Measurements from ENCODE around the gene GGT6. TPM values are rescaled to one million over a fixed set of nuclear protein-coding genes. Genes with fewer than 3 reads are reported as not detected.

Gene GGT6
- total and polyA plus RNA-seq, 2 experiments from 2014 or later: not detected

- TF ChIP-seq, protein P1, sequence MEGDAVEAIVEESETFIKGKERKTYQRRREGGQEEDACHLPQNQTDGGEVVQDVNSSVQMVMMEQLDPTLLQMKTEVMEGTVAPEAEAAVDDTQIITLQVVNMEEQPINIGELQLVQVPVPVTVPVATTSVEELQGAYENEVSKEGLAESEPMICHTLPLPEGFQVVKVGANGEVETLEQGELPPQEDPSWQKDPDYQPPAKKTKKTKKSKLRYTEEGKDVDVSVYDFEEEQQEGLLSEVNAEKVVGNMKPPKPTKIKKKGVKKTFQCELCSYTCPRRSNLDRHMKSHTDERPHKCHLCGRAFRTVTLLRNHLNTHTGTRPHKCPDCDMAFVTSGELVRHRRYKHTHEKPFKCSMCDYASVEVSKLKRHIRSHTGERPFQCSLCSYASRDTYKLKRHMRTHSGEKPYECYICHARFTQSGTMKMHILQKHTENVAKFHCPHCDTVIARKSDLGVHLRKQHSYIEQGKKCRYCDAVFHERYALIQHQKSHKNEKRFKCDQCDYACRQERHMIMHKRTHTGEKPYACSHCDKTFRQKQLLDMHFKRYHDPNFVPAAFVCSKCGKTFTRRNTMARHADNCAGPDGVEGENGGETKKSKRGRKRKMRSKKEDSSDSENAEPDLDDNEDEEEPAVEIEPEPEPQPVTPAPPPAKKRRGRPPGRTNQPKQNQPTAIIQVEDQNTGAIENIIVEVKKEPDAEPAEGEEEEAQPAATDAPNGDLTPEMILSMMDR (IDR thresholded peaks at IDR 0.05; ENCODE audit: low read depth, low read length): no peak
- no peak for DNase-seq (ENCODE audit: low read depth in 1 of 2, low spot score in 1 of 2)
- Histone ChIP-seq H3K9me3 (ENCODE audit: low read depth) (no peaks in the 10 kb centered on the region), H3K27ac (no peak overlapping the region), H3K36me3 (peaks cover 8% of the 10 kb centered on the region), H3K4me1 (ENCODE audit: low read depth) (no peaks in the 10 kb centered on the region), H3K27me3 (no peaks in the 10 kb centered on the region), H3K4me3 (no peak overlapping the region)
Measured at GRCh38 chr17:4548721-4549531, 11.5 kb downstream of the GGT6 start.

DNA sequence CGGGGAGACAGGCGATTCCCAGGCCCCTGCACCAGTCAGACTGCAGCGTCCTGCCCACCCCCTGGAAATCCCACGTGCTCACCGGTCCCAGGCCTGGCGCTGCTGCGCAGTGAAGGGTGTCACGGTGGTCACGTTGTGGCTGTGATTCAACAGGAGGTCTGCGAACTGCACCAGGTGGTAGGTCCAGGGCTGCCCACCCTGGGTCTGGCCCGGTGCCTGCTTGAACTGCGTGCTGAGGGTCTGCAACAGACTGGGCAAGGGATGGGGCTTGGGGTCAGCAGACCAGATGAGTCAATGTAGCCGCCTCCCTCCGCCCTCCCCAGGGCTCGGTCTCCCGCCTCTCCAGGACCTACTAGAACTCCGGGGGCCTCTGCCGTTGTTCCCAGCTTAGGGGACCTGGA lies 12.3 kb downstream of the GGT6 start:
- Histone ChIP-seq H3K9me3 (ENCODE audit: low read depth) (no peaks in the 10 kb centered on the region), H3K27ac (no peak overlapping the region), H3K36me3 (peaks cover 8% of the 10 kb centered on the region), H3K4me3 (no peak overlapping the region), H3K4me1 (ENCODE audit: low read depth) (no peaks in the 10 kb centered on the region), H3K27me3 (no peaks in the 10 kb centered on the region)
- TF ChIP-seq, protein P1 (IDR thresholded peaks at IDR 0.05; ENCODE audit: low read depth, low read length): no peak
- DNase-seq (ENCODE audit: low read depth in 1 of 2, low spot score in 1 of 2): no peak

- Histone ChIP-seq H3K4me1 (ENCODE audit: low read depth) (no peaks in the 10 kb centered on the region), H3K27me3 (no peaks in the 10 kb centered on the region), H3K27ac (no peak overlapping the region), H3K4me3 (no peak overlapping the region), H3K9me3 (ENCODE audit: low read depth) (no peaks in the 10 kb centered on the region), H3K36me3 (peaks cover 8% of the 10 kb centered on the region)
- TF ChIP-seq, protein P1 (IDR thresholded peaks at IDR 0.05; ENCODE audit: low read depth, low read length): no peak
- DNase-seq (ENCODE audit: low read depth in 1 of 2, low spot score in 1 of 2): no peak
Measured at GRCh38 chr17:4547118-4547906, 13.1 kb downstream of the GGT6 start.

GRCh38 chr17:4545217-4545951 lies 15.0 kb downstream of the GGT6 start:
- TF ChIP-seq, protein P1 (IDR thresholded peaks at IDR 0.05; ENCODE audit: low read depth, low read length): no peak
- no peak for DNase-seq (ENCODE audit: low read depth in 1 of 2, low spot score in 1 of 2)
- H3K4me3 ChIP-seq: no peak overlapping the region
- no peak overlapping the region for H3K27ac ChIP-seq
- no peaks in the 10 kb centered on the region for H3K9me3 ChIP-seq (ENCODE audit: low read depth)
- H3K36me3 ChIP-seq: peaks cover 6% of the 10 kb centered on the region
- no peaks in the 10 kb centered on the region for H3K4me1 ChIP-seq (ENCODE audit: low read depth)
- no peaks in the 10 kb centered on the region for H3K27me3 ChIP-seq

DNA sequence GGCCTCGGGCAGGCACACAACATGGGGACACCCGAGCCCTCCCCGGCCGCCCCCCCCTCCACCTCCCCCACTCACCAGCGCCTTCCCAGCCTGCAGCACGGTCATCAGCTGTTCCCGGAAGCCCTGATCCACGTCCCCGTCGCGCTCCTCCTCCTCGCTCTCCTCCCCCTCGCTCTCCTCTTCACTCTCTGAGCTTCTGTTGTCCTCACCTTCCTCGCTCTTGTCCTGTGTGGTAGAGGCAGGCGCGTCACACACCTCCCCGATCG lies 15.5 kb downstream of the GGT6 start:
- H3K9me3 ChIP-seq (ENCODE audit: low read depth): no peaks in the 10 kb centered on the region
- no peaks in the 10 kb centered on the region for H3K27me3 ChIP-seq
- no peak for DNase-seq (ENCODE audit: low read depth in 1 of 2, low spot score in 1 of 2)
- TF ChIP-seq, protein P1 (IDR thresholded peaks at IDR 0.05; ENCODE audit: low read depth, low read length): no peak
- H3K27ac ChIP-seq: no peak overlapping the region
- peaks cover 6% of the 10 kb centered on the region for H3K36me3 ChIP-seq
- no peaks in the 10 kb centered on the region for H3K4me1 ChIP-seq (ENCODE audit: low read depth)
- H3K4me3 ChIP-seq: no peak overlapping the region

All from cardiac muscle cell (in vitro differentiated cells and primary cell).